GM19025 (cell line): Measurements from ENCODE around the gene HADHA.

ENCODE experiments used
- ATAC-seq: cut with Tn5 transposase; IDR thresholded peaks from one replicate; pipeline ENCODE4 v1.9.1; 2021; ENCODE audit warnings: mild to moderate bottlenecking, low read depth, moderate library complexity; ENCODE audit not compliant: unreplicated experiment

The HADHA gene

GRCh38 chr2:26195040-26195984, 49.1 kb downstream of the HADHA start:
- no peak for ATAC-seq

GRCh38 chr2:26193578-26194231, 50.7 kb downstream of the HADHA start:
- ATAC-seq: no peak

DNA sequence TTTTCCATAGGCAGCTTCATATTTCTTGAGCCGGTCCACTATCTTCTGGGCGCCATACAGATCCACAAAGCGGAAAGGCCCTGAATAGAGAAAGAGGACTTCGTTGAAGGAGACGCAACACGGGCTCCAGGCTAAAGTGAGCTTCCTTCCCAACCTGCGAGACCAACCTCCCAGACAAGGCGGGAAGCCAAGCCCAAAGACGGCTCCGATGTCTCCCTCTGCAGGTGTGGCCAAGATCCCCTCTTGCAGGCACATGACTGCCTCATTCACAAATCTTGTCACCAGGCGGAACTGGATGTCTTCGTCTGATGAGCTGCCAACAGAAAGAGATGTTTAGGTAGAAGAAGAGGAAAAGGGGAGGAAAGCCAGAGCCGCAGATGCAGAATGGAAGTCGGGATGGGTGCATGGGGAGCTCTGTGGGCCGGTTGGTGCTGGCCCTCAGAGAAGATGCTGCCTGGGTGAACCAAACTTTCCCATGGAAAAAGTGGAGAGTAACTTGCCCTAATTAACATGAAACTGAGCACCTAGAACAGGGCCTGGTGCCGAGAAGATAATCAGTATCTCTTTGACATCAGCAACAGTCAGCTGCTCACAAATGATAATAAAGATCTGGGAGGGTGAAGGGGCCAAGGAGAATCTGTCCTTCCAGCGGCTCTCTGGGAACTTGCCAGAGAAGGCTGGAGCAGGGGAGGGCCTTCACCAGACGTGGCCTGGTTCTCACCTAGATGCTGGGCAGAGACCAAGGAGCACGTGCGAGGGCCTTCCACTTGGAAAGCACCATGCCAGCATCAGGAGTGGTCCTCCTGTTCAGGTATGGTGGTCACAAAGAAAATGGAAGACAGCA, 52.9 kb downstream of the HADHA start:
- no peak for ATAC-seq

GRCh38 chr2:26190369-26190768, 54.1 kb downstream of the HADHA start:
- ATAC-seq: no peak

- no peak for ATAC-seq
These were observed 54.7 kb downstream of the HADHA start for GRCh38 chr2:26189751-26190150.

DNA sequence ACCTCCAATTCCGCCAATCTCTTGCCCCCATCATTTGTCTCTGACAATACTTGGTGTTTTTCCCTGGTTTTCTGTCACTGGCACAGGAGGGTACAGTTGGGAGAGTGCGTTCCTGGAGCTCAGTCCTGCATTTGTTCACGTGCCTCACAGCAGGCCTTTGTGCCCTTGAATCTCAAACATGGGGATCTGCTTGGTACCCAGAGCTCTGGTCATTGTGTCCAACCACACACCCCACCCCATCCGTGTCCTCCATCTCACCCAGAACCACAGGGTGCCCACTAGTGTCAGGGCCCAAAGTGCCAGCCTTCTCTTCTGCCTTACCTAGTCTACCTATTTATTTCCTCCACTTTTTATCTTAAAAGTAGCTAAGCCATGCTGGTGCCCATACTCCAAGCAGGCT, 55.3 kb downstream of the HADHA start:
- no peak for ATAC-seq

GRCh38 chr2:26187537-26188104, 56.8 kb downstream of the HADHA start:
- no peak for ATAC-seq

- no peak for ATAC-seq
These were observed 57.3 kb downstream of the HADHA start for GRCh38 chr2:26187114-26187513.

DNA sequence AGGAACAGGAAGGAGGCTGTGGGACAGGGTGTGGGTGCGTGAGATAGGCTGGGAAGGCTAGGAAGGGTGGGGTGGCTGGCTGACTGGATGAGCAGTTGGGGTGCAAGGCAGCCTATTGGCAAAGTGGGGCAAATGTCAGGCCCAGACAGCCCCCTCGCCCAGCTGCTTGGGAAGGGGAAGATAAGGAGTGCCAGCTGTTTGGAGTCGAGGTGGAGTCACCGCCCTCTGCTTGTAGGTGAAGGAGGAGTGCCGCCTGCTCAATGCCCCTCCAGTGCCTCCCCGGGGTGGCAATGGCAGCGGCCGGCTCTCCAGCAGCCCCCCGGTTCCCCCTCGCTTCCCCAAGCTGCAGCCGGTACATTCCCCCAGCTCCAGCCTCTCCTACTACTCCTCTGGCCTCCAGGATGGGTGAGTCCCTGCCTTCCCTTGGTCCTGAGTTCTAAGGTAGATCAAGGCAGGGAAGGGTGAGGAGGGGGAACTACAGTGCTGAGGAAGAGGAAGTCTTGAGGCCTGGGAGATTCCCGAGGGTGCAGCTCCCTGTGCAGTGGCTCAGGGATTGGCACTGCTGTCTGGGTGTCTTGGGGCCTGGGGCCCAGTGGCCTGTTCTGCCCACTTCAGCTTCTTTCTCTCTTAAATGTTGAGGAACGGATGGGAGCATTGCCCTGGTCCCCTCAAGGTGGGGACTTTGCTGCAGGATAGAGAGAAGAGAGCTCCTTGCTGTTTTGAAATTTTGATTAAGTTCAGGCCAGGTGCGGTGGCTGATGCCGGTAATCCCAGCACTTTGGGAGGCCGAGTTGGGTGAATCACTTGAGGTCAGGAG, 58.3 kb downstream of the HADHA start:
- ATAC-seq: no peak

DNA sequence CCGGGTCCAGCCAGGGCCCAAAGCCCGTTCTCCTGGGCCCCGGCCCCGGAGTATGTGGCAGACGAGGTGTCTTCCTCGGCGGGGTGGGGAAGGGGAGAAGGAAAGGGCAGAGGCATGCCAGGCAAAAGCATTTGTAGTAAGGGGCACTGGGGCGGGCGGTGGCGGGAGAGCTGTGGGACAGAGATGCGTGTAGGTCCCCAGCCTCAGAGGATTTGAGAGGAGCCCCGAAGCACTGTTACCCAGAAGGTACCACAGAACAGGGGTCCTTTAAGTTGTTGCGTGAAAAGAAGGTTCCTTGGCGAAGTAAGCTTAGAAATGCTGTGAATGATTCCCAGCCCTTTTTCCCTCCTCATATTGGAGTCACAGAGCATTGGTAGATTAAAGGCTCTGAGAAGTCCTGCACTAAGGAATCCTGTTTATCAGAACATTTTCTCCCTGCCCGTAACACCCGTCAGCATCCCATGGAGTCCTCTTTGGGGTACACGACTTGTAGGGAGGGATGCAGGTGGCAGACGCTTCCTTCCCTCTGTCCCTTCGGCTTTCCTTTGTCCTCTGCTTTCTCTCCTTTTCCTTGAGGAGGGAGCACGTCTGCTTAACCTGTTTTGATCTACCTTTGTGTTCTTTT, 59.0 kb downstream of the HADHA start:
- ATAC-seq: no peak

GRCh38 chr2:26184555-26185303, 59.7 kb downstream of the HADHA start:
- ATAC-seq: peak; percentile 85

GRCh38 chr2:26184121-26184520, 60.3 kb downstream of the HADHA start:
- ATAC-seq: no peak

GRCh38 chr2:26182887-26183630, 61.4 kb downstream of the HADHA start:
- ATAC-seq: no peak

DNA sequence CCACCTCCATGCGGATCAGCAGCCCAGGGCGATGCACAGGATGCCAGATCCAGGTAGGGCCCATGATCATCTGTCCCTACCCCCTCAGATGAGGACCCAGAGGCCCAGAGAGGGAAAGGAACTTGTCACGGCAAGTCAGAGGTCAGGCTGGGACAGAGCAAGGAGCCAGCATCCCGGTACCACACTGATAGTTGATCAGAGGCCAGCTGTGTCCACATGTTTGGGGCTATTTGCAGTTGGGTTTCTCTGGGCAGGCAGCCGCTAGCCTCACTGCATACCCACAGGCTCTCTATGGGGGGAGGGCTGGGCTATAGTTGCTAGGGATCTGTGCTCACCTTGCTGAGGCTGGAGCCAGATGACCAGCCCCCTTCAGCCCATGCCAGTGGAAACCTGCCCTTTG, 62.0 kb downstream of the HADHA start:
- ATAC-seq: no peak

DNA sequence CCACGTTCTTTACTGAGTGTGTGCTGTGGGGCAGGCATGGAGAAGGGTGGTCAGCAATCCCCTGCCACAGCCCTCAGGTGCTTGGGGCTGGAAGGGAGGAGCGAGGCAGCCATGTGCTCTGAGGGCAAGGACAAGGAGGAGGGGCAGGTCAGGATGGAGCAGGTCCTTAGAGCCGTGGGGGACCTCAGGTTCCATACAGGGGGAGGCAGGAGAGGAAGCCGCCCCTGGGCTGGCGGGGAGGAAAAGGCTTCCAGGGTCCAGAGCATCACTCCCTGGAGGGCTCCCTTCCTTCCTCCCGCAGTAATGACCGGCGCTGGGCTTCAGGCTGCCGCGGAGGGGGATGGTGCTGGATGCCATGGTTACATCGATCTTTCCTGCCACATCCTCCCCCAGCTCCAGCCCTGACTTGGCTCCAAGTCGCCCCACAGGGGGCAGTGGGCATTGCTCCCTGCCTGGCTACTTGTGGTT, 65.0 kb downstream of the HADHA start:
- no peak for ATAC-seq

DNA sequence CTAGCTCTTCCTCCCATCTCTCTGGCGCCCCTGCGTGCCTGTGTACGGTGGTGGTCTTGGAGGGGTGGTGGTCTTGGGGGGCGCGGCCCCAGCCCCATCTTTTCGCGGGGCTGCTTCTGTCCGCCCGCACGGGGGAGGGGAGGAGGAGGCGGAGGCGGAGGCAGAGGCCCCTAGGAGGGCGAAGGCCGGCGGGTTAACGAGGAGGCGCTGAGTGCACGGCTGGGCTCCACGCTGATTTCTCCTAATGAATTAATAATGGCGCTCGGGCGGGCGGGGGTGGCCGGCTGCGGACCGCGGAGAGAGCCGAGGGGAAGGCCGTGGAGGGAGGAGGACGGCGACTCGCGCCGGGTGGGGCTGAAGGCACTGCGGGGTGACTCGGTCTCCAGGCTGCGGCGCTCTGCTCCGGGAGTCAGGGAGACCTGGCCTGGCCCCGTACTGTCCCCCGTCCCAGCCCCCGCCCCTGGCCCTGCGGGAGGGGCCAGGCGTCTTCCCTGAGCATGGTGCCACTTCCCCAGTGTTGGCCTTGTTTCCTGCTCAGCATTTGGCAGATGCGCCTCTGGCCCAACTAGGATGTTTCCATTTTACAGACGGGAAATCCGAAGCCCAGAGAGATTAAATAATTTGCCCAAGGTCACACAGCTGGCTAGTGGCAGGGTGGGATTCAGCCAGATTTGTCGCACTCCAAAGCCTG, 65.5 kb downstream of the HADHA start:
- no peak for ATAC-seq

DNA sequence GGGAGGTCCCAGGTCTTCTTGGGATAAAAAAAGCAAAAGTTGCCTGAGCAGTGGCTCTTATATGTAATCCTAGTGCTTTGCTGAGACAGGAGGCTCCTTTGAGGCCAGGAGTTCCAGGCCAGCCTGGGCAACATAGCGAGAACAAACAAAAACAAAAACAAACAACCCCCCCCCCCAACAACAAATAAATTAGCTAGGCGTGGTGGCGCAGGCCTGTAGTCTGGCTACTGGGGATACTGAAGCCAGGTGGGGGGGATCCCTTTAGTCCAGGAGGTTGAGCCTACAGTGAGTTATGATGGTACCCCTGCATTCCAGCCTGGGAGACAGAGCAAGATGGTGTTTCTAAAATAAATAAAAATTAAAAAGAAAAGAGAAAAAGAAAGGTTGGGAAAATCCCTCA, 66.2 kb downstream of the HADHA start:
- no peak for ATAC-seq
